SK-N-SH (cell line): ENCODE data around the gene BMP7. TPM values are rescaled to one million over a fixed set of nuclear protein-coding genes. Genes with fewer than 3 reads are reported as not detected.

Experiments used
- CTCF ChIA-PET: fragments of 300-600, 350-600 bp; formaldehyde crosslinking; extraction: SDS; loops from one replicate; lab custom pipeline; 2021; lab: Yijun Ruan, JAX
- POLR2A ChIA-PET: fragments of 350-600 bp; sonication (Branson Sonifier 250); formaldehyde crosslinking; extraction: SDS; loops from one replicate; lab custom pipeline; 2020; ENCODE audit warnings: antibody characterized with exemption, inconsistent platforms; lab: Yijun Ruan, JAX
- DNase-seq: peaks from one replicate; pipeline ENCODE4 v3.0.0; 2012
- H2AFZ ChIP-seq: fragments of 200-600 bp; sonication (generic); 2 replicates; pipeline ENCODE4 v1.8.1; 2016; ENCODE audit warnings: antibody characterized with exemption, mild to moderate bottlenecking, low read depth
- H3F3A ChIP-seq: fragments of 200-600 bp; sonication (generic); replicated peaks from 2 replicates; pipeline ENCODE3; 2016; ENCODE audit warnings: antibody characterized with exemption, mild to moderate bottlenecking; ENCODE audit not compliant: insufficient read depth
- H3K27ac ChIP-seq, 2 experiments: fragments of 200-500 bp in 1 of 2; fragments of 200-600 bp in 1 of 2; sonication (Bioruptor generic) in 1 of 2; sonication (generic), shearing (Covaris generic) in 1 of 2; 2 replicates each; pipeline versions ENCODE4 v1.5.1 to v1.6.1; 2014 to 2016; ENCODE audit warnings: low read depth in 2 of 2, inconsistent platforms in 1 of 2, low read length in 1 of 2, mild to moderate bottlenecking in 1 of 2, mixed read lengths in 1 of 2
- H3K27me3 ChIP-seq: fragments of 200-600 bp; sonication (generic), shearing (Covaris generic); 2 replicates; pipeline ENCODE4 v1.6.1; 2016; ENCODE audit warnings: mixed run types; ENCODE audit not compliant: insufficient read depth
- H3K36me3 ChIP-seq, 2 experiments: fragments of 200-500 bp in 1 of 2; fragments of 200-600 bp in 1 of 2; sonication (Bioruptor generic) in 1 of 2; sonication (generic) in 1 of 2; replicated peaks in 1 of 2; 2 replicates each; pipeline versions ENCODE3 to v1.5.1; 2014 to 2016; ENCODE audit warnings: low read length in 1 of 2, mild to moderate bottlenecking in 1 of 2; ENCODE audit not compliant: insufficient read depth in 2 of 2, control insufficient read depth in 1 of 2
- H3K4me1 ChIP-seq, 2 experiments: fragments of 200-500 bp in 1 of 2; fragments of 200-600 bp in 1 of 2; sonication (Bioruptor generic) in 1 of 2; sonication (generic), shearing (Covaris generic) in 1 of 2; 2 replicates each; pipeline versions ENCODE4 v1.5.1 to v1.6.1; 2014 to 2016; ENCODE audit warnings: low read depth in 1 of 2, low read length in 1 of 2, mixed run types in 1 of 2; ENCODE audit not compliant: insufficient read depth in 2 of 2, control insufficient read depth in 1 of 2
- H3K4me2 ChIP-seq: fragments of 200-600 bp; sonication (generic), shearing (Covaris generic); 2 replicates; pipeline ENCODE4 v1.6.1; 2017; ENCODE audit warnings: mixed run types
- H3K4me3 ChIP-seq, 2 experiments: fragments of 200-500 bp in 1 of 2; fragments of 200-600 bp in 1 of 2; sonication (Bioruptor generic) in 1 of 2; sonication (generic), shearing (Covaris generic) in 1 of 2; 2 replicates each; pipeline versions ENCODE4 v1.5.1 to v1.8.1; 2014 to 2016; ENCODE audit warnings: low read depth in 2 of 2, inconsistent platforms in 1 of 2, low read length in 1 of 2, mild to moderate bottlenecking in 1 of 2, mixed read lengths in 1 of 2, moderate library complexity in 1 of 2
- H3K79me2 ChIP-seq: fragments of 200-600 bp; sonication (generic); 2 replicates; pipeline ENCODE4 v1.8.1; 2017; ENCODE audit warnings: mild to moderate bottlenecking; ENCODE audit not compliant: insufficient read depth
- H3K9ac ChIP-seq: fragments of 200-600 bp; sonication (generic); 2 replicates; pipeline ENCODE4 v1.6.1; 2017; ENCODE audit warnings: mixed run types
- H3K9me2 ChIP-seq: fragments of 200-600 bp; sonication (generic); 2 replicates; pipeline ENCODE4 v1.6.1; 2017; ENCODE audit warnings: mixed run types
- H3K9me3 ChIP-seq: fragments of 200-600 bp; sonication (generic); 2 replicates; pipeline ENCODE4 v1.6.1; 2017; ENCODE audit warnings: mixed run types, mild to moderate bottlenecking, moderate library complexity
- H4K20me1 ChIP-seq: fragments of 200-600 bp; sonication (generic); 2 replicates; pipeline ENCODE4 v1.6.1; 2017; ENCODE audit warnings: mild to moderate bottlenecking, mixed run types; ENCODE audit not compliant: insufficient read depth
- CTCF ChIP-seq: fragments of 200-600 bp; sonication (generic); IDR thresholded peaks from 2 replicates; pipeline ENCODE4 v1.6.1; 2017; ENCODE audit warnings: antibody characterized with exemption, mild to moderate bottlenecking, moderate library complexity
- ELF1 ChIP-seq: IDR thresholded peaks from 2 replicates; pipeline ENCODE4 v1.4.0; 2012
- EZH2phosphoT487 ChIP-seq: fragments of 200-600 bp; sonication (generic); IDR thresholded peaks from 2 replicates; pipeline ENCODE4 v1.6.1; 2017; ENCODE audit warnings: low read depth, mixed run types, mild to moderate bottlenecking, antibody characterized with exemption, moderate library complexity, borderline replicate concordance
- FOSL2 ChIP-seq: IDR thresholded peaks from 2 replicates; pipeline ENCODE4 v1.4.0; 2012; ENCODE audit warnings: low read depth, mild to moderate bottlenecking, moderate library complexity, borderline replicate concordance
- GABPA ChIP-seq: IDR thresholded peaks from 2 replicates; pipeline ENCODE4 v1.4.0; 2012; ENCODE audit warnings: low read depth, mild to moderate bottlenecking
- GATA2 ChIP-seq: sonication (generic); formaldehyde crosslinking; IDR thresholded peaks from 2 replicates; pipeline ENCODE4 v1.5.0; 2020; ENCODE audit warnings: mild to moderate bottlenecking, missing genetic modification reagents
- JUND ChIP-seq: IDR thresholded peaks from 2 replicates; pipeline ENCODE4 v1.4.0; 2012
- MAX ChIP-seq: IDR thresholded peaks from 2 replicates; pipeline ENCODE4 v1.4.0; 2012; ENCODE audit warnings: low read depth
- MEF2A ChIP-seq: IDR thresholded peaks from 2 replicates; pipeline ENCODE4 v1.4.0; 2012; ENCODE audit warnings: low read depth, borderline replicate concordance
- MXI1 ChIP-seq: IDR thresholded peaks from 2 replicates; pipeline ENCODE4 v1.6.1; 2012; ENCODE audit warnings: mild to moderate bottlenecking, low read depth, low read length, improper control_type of control experiment
- NFIC ChIP-seq: IDR thresholded peaks from 2 replicates; pipeline ENCODE4 v1.4.0; 2012; ENCODE audit warnings: borderline replicate concordance
- POLR2AphosphoS5 ChIP-seq: IDR thresholded peaks from 2 replicates; pipeline ENCODE4 v1.6.1; 2012; ENCODE audit warnings: low read depth, low read length
- RAD21 ChIP-seq: IDR thresholded peaks from 2 replicates; pipeline ENCODE4 v1.6.1; 2012; ENCODE audit warnings: mild to moderate bottlenecking, low read length
- REST ChIP-seq: IDR thresholded peaks from 2 replicates; pipeline ENCODE4 v1.6.1; 2012; ENCODE audit warnings: mild to moderate bottlenecking, low read depth, low read length, moderate library complexity
- RXRA ChIP-seq: IDR thresholded peaks from 2 replicates; pipeline ENCODE4 v1.4.0; 2012; ENCODE audit warnings: low read depth, mild to moderate bottlenecking, borderline replicate concordance
- USF1 ChIP-seq: IDR thresholded peaks from 2 replicates; pipeline ENCODE4 v1.4.0; 2012; ENCODE audit warnings: low read depth, borderline replicate concordance
- USF2 ChIP-seq: fragments of 150-350 bp; IDR thresholded peaks from 2 replicates; pipeline ENCODE4 v1.6.1; 2017; ENCODE audit warnings: antibody characterized with exemption, low read length, low read depth, borderline replicate concordance
- WGBS: methylation state at CpG from one replicate; pipeline ENCODE4 v1.1.6; 2017; ENCODE audit warnings: low lambda C conversion rate; 5-methylcytosine and 5-hydroxymethylcytosine counted together
- polyA plus RNA-seq, 3 experiments: library from polyadenylated mRNA; depleted of rRNA; stranded (reverse); fragments of >200 nt; gene quantifications; 2 replicates each; pipeline ENCODE4 v1.2.3, GENCODE V29; 2012

Gene BMP7
- polyA plus RNA-seq, 1 of the 3 experiments (the other 2 are of a cell fraction) = not detected

- H4K20me1 ChIP-seq = no peaks in the 10 kb centered on the region
- no peak overlapping the region for H3K9ac ChIP-seq
- H3F3A ChIP-seq = no peaks in the 10 kb centered on the region
- no peaks in the 10 kb centered on the region for H3K9me2 ChIP-seq
- H3K27ac ChIP-seq = no peak overlapping the region; a peak in 1 of 4 replicates
- ChIA-PET POLR2A (interaction anchor here (0.6 to 0.8 kb wide), 2 partner anchors 181 to 1378 kb away, joined by 3 read pairs; no protein-coding TSS in a partner anchor), CTCF (interaction anchor here (0.7 to 2.9 kb wide), 11 partner anchors 10 to 183 kb away, joined by 3 to 8 read pairs (median 3); no protein-coding TSS in a partner anchor)
- TF ChIP-seq NFIC (no peak), MAX (no peak), EZH2phosphoT487 (no peak), CTCF (no peak), GABPA (no peak), FOSL2 (no peak), USF1 (no peak)
- H3K4me1 ChIP-seq = peaks cover 0 to 8% of the 10 kb centered on the region in 2 experiments; a peak in 1 of 4 replicates
- H3K4me2 ChIP-seq = no peak overlapping the region
- DNase-seq = peak; percentile 61
- H3K9me3 ChIP-seq = no peaks in the 10 kb centered on the region
- no peaks in the 10 kb centered on the region for H3K27me3 ChIP-seq
- H3K36me3 ChIP-seq = no peaks in the 10 kb centered on the region
- H2AFZ ChIP-seq = no peak overlapping the region
- H3K4me3 ChIP-seq = no peak overlapping the region
- H3K79me2 ChIP-seq = no peaks in the 10 kb centered on the region
- WGBS = 18% methylated on average over 3 of the region's 4 CpGs
Measured at GRCh38 chr20:57272883-57273535, 6.6 kb upstream of the BMP7 start.

GRCh38 chr20:57270204-57270984 lies 4.0 kb upstream of the BMP7 start:
- Histone ChIP-seq H3K4me2 (no peak overlapping the region), H3K36me3 (no peaks in the 10 kb centered on the region), H3K4me1 (peaks cover 0 to 20% of the 10 kb centered on the region in 2 experiments; a peak in 1 of 4 replicates), H3K9ac (no peak overlapping the region), H3K79me2 (no peaks in the 10 kb centered on the region), H3K27ac (no peak overlapping the region), H2AFZ (no peak overlapping the region), H3K9me2 (no peaks in the 10 kb centered on the region), H3K9me3 (no peaks in the 10 kb centered on the region), H3K4me3 (no peak overlapping the region), H3F3A (no peaks in the 10 kb centered on the region), H4K20me1 (no peaks in the 10 kb centered on the region), H3K27me3 (peaks cover 3% of the 10 kb centered on the region; the same call in 1 of the 2 replicates)
- CTCF ChIA-PET = interaction anchor here (2.9 kb wide), 1 partner anchor 16 kb away, joined by 8 read pairs; no protein-coding TSS in a partner anchor
- DNase-seq = no peak
- TF ChIP-seq POLR2AphosphoS5 (no peak), MXI1 (no peak), ELF1 (no peak), GATA2 (CRISPR knock-in tag) (no peak), MEF2A (no peak), NFIC (no peak), GABPA (no peak), RAD21 (no peak), REST (no peak), JUND (no peak), USF2 (no peak), RXRA (no peak)
- WGBS = 48% methylated on average over 9 of the region's 10 CpGs
- POLR2A ChIA-PET = no interaction called here
